Fibroblast of lung (primary cell): ENCODE measurements around the gene KIAA0319L. TPM values are rescaled to one million over a fixed set of nuclear protein-coding genes. Genes with fewer than 3 reads are reported as not detected.
A peak's percentile ranks its signal among the peaks of the same experiment; 100 is the strongest.

Source experiments
- DNase-seq, 2 donors: peaks; one replicate each; pipeline versions ENCODE4 v3.0.0 to v3.0.0-alpha.2; 2010; ENCODE audit warnings: low read depth in 2 of 2
- H2AFZ ChIP-seq: 2 replicates; pipeline ENCODE4 v1.5.1; 2012; ENCODE audit warnings: low read length, control low read depth, inconsistent platforms
- H3K27ac ChIP-seq: 2 replicates; pipeline ENCODE4 v1.5.1; 2011; ENCODE audit warnings: low read length, control low read depth; ENCODE audit not compliant: insufficient read depth
- H3K27me3 ChIP-seq: 2 replicates; pipeline ENCODE4 v1.5.1; 2011; ENCODE audit warnings: mild to moderate bottlenecking, low read length; ENCODE audit not compliant: control insufficient read depth, insufficient read depth
- H3K36me3 ChIP-seq: 2 replicates; pipeline ENCODE4 v1.5.1; 2011; ENCODE audit warnings: low read length; ENCODE audit not compliant: control insufficient read depth, insufficient read depth
- H3K4me1 ChIP-seq: 2 replicates; pipeline ENCODE4 v1.5.1; 2011; ENCODE audit warnings: low read length; ENCODE audit not compliant: control insufficient read depth, insufficient read depth; ENCODE audit errors: extremely low read depth
- H3K4me2 ChIP-seq: 2 replicates; pipeline ENCODE4 v1.5.1; 2011; ENCODE audit warnings: low read length, control low read depth; ENCODE audit not compliant: insufficient read depth; ENCODE audit errors: extremely low read depth
- H3K4me3 ChIP-seq, 4 experiments: fragments of 200-600 bp in 1 of 4; sonication (generic) in 1 of 4; replicated peaks in 1 of 4; 2 replicates each; pipeline ENCODE4 v1.5.1; 2011 to 2016; ENCODE audit warnings: low read length in 4 of 4, low read depth in 3 of 4, mild to moderate bottlenecking in 3 of 4, control low read depth in 2 of 4, inconsistent platforms in 1 of 4, mixed read lengths in 1 of 4; ENCODE audit not compliant: insufficient read depth in 1 of 4; ENCODE audit errors: control extremely low read depth in 1 of 4
- H3K79me2 ChIP-seq: 2 replicates; pipeline ENCODE4 v1.5.1; 2012; ENCODE audit warnings: mild to moderate bottlenecking, low read length, inconsistent platforms; ENCODE audit not compliant: control insufficient read depth, insufficient read depth
- H3K9ac ChIP-seq: 2 replicates; pipeline ENCODE4 v1.5.1; 2011; ENCODE audit warnings: mild to moderate bottlenecking, low read length, control low read depth; ENCODE audit not compliant: insufficient read depth
- H3K9me3 ChIP-seq: 2 replicates; pipeline ENCODE4 v1.5.1; 2012; ENCODE audit warnings: low read depth, low read length; ENCODE audit not compliant: control insufficient read depth, insufficient read depth
- H4K20me1 ChIP-seq: 2 replicates; pipeline ENCODE4 v1.5.1; 2011; ENCODE audit warnings: low read length; ENCODE audit not compliant: control insufficient read depth, insufficient read depth; ENCODE audit errors: extremely low read depth
- CTCF ChIP-seq, 2 donors: IDR thresholded peaks in 1 of 2; conservative IDR thresholded peaks in 1 of 2; 1 replicate in 1 of 2; 2 replicates in 1 of 2; pipeline ENCODE4 v1.5.1; 2011 to 2012; ENCODE audit warnings: low read length in 2 of 2, control low read depth in 1 of 2, inconsistent platforms in 1 of 2, low read depth in 1 of 2, mild to moderate bottlenecking in 1 of 2
- EZH2 ChIP-seq: IDR thresholded peaks from 2 replicates; pipeline ENCODE4 v1.5.1; 2012; ENCODE audit warnings: low read length, control low read depth, mild to moderate bottlenecking; ENCODE audit errors: missing control alignments
- polyA plus RNA-seq, 2 donors: library from polyadenylated mRNA; depleted of rRNA in 1 of 2; stranded (reverse) in 1 of 2; unstranded in 1 of 2; fragments of >200 nt; gene quantifications; 2 replicates each; pipeline ENCODE4 v1.2.1, GENCODE V29; 2011 to 2012; ENCODE audit warnings: missing spikeins in 1 of 2
- total RNA-seq: library from RNA; depleted of rRNA; stranded (reverse); fragments of >200 nt; gene quantifications from 2 replicates; pipeline ENCODE4 v1.2.1, GENCODE V29; 2014

KIAA0319L gene
- total and polyA plus RNA-seq, 2 donors (not counting 1 experiment from before 2014, with no cell fraction given), result 65.4 to 66.1 TPM

- Histone ChIP-seq H3K9me3 (no peaks in the 10 kb centered on the region), H3K4me2 (no peak overlapping the region), H3K4me1 (no peaks in the 10 kb centered on the region), H3K27me3 (no peaks in the 10 kb centered on the region), H3K9ac (no peak overlapping the region), H3K27ac (no peak overlapping the region), H3K4me3 (no peak overlapping the region), H4K20me1 (no peaks in the 10 kb centered on the region), H2AFZ (no peak overlapping the region), H3K36me3 (no peaks in the 10 kb centered on the region), H3K79me2 (peaks cover 6% of the 10 kb centered on the region)
- no peak for DNase-seq
- TF ChIP-seq CTCF (conservative IDR thresholded peaks at IDR 0.05 in 1 of 2, IDR thresholded peaks at IDR 0.05 in 1 of 2; ENCODE audit: low read depth in 1 of 2, low read length in 2 of 2) (no peak), EZH2 (no peak)
Observed at GRCh38 chr1:35546614-35547013, 10.6 kb downstream of the KIAA0319L start.

GRCh38 chr1:35544976-35545375 is 12.2 kb downstream of the KIAA0319L start:
- no peak overlapping the region for H3K27ac ChIP-seq
- no peak overlapping the region for H3K4me3 ChIP-seq
- no peaks in the 10 kb centered on the region for H3K36me3 ChIP-seq
- H2AFZ ChIP-seq, result no peak overlapping the region
- TF ChIP-seq EZH2 (no peak), CTCF (conservative IDR thresholded peaks at IDR 0.05 in 1 of 2, IDR thresholded peaks at IDR 0.05 in 1 of 2; ENCODE audit: low read depth in 1 of 2, low read length in 2 of 2) (no peak)
- H3K27me3 ChIP-seq, result no peaks in the 10 kb centered on the region
- DNase-seq, result peak in 1 of 2 donors; percentile 68
- no peaks in the 10 kb centered on the region for H3K9me3 ChIP-seq
- H3K4me1 ChIP-seq, result peaks cover 10% of the 10 kb centered on the region
- H3K79me2 ChIP-seq, result peaks cover 6% of the 10 kb centered on the region
- H3K4me2 ChIP-seq, result no peak overlapping the region
- H4K20me1 ChIP-seq, result no peaks in the 10 kb centered on the region
- no peak overlapping the region for H3K9ac ChIP-seq

- Histone ChIP-seq H3K79me2 (peaks cover 9% of the 10 kb centered on the region), H3K9me3 (no peaks in the 10 kb centered on the region), H3K27me3 (no peaks in the 10 kb centered on the region), H3K27ac (peak overlapping the region; percentile 78), H3K4me3 (no peak overlapping the region), H4K20me1 (no peaks in the 10 kb centered on the region), H2AFZ (no peak overlapping the region), H3K4me1 (peaks cover 24% of the 10 kb centered on the region), H3K9ac (no peak overlapping the region), H3K36me3 (no peaks in the 10 kb centered on the region), H3K4me2 (peak overlapping the region; percentile 55)
- TF ChIP-seq CTCF (conservative IDR thresholded peaks at IDR 0.05 in 1 of 2, IDR thresholded peaks at IDR 0.05 in 1 of 2; ENCODE audit: low read depth in 1 of 2, low read length in 2 of 2) (no peak), EZH2 (no peak)
- peak; percentile 66 to 79 for DNase-seq
Observed at GRCh38 chr1:35539824-35540261, 17.4 kb downstream of the KIAA0319L start.
